Neuronal stem cell (in vitro differentiated cells): ENCODE results near the gene PFN3.

Source experiments
- DNase-seq: peaks from one replicate; pipeline ENCODE4 v3.0.0-alpha.2; 2013; ENCODE audit warnings: low spot score
- H2AFZ ChIP-seq: one replicate; pipeline ENCODE4 v1.6.1; 2013; ENCODE audit warnings: mild to moderate bottlenecking, low read length, inconsistent platforms
- H2AK5ac ChIP-seq: 2 replicates; pipeline ENCODE4 v1.6.1; 2013; ENCODE audit warnings: low read depth, mild to moderate bottlenecking, inconsistent platforms, low read length, moderate library complexity, mixed read lengths
- H2BK120ac ChIP-seq: 2 replicates; pipeline ENCODE4 v1.6.1; 2013; ENCODE audit warnings: low read depth, mild to moderate bottlenecking, inconsistent platforms, low read length, moderate library complexity, mixed read lengths
- H2BK12ac ChIP-seq: one replicate; pipeline ENCODE4 v1.6.1; 2013; ENCODE audit warnings: low read length, inconsistent platforms
- H2BK15ac ChIP-seq: 2 replicates; pipeline ENCODE4 v1.6.1; 2013; ENCODE audit warnings: mild to moderate bottlenecking, low read length, inconsistent platforms, mixed read lengths
- H2BK5ac ChIP-seq: one replicate; pipeline ENCODE4 v1.6.1; 2013; ENCODE audit warnings: inconsistent platforms, mild to moderate bottlenecking, low read length, moderate library complexity
- H3K14ac ChIP-seq: one replicate; pipeline ENCODE4 v1.6.1; 2013; ENCODE audit warnings: low read length, inconsistent platforms
- H3K18ac ChIP-seq: 2 replicates; pipeline ENCODE4 v1.6.1; 2013; ENCODE audit warnings: low read length, inconsistent platforms
- H3K23ac ChIP-seq: 2 replicates; pipeline ENCODE4 v1.6.1; 2013; ENCODE audit warnings: low read depth, mild to moderate bottlenecking, mixed read lengths, low read length, inconsistent platforms; ENCODE audit not compliant: poor library complexity
- H3K27ac ChIP-seq: replicated peaks from 3 replicates; pipeline ENCODE4 v1.5.1; 2013; ENCODE audit warnings: low read length, inconsistent platforms
- H3K27me3 ChIP-seq, 3 experiments: 2 replicates each; pipeline ENCODE4 v1.6.1; 2013; ENCODE audit warnings: low read length in 3 of 3, mild to moderate bottlenecking in 2 of 3, inconsistent platforms in 1 of 3, low read depth in 1 of 3, mixed read lengths in 1 of 3, moderate library complexity in 1 of 3; ENCODE audit not compliant: control insufficient read depth in 3 of 3, insufficient read depth in 3 of 3
- H3K36me3 ChIP-seq, 2 donors: replicated peaks in 1 of 2; 2 replicates each; pipeline ENCODE4 v1.6.1; 2013; ENCODE audit warnings: low read length in 2 of 2; ENCODE audit not compliant: control insufficient read depth in 2 of 2, insufficient read depth in 2 of 2
- H3K4ac ChIP-seq: 2 replicates; pipeline ENCODE4 v1.6.1; 2013; ENCODE audit warnings: inconsistent platforms, mild to moderate bottlenecking, low read length, moderate library complexity
- H3K4me1 ChIP-seq, 2 donors: 1 replicate in 1 of 2; 2 replicates in 1 of 2; pipeline ENCODE4 v1.6.1; 2013; ENCODE audit warnings: low read length in 2 of 2, low read depth in 1 of 2; ENCODE audit not compliant: control insufficient read depth in 2 of 2, insufficient read depth in 1 of 2
- H3K4me2 ChIP-seq: one replicate; pipeline ENCODE4 v1.6.1; 2013; ENCODE audit warnings: mild to moderate bottlenecking, low read length, inconsistent platforms; ENCODE audit not compliant: insufficient read depth, poor library complexity, severe bottlenecking
- H3K4me3 ChIP-seq, 2 donors: 2 replicates each; pipeline ENCODE4 v1.5.1; 2013; ENCODE audit warnings: low read length in 2 of 2, mild to moderate bottlenecking in 2 of 2, inconsistent platforms in 1 of 2, moderate library complexity in 1 of 2
- H3K79me1 ChIP-seq: one replicate; pipeline ENCODE4 v1.6.1; 2013; ENCODE audit warnings: low read depth, mild to moderate bottlenecking, inconsistent platforms, low read length, moderate library complexity
- H3K9ac ChIP-seq: one replicate; pipeline ENCODE4 v1.6.1; 2013; ENCODE audit warnings: mild to moderate bottlenecking, low read depth, low read length, inconsistent platforms; ENCODE audit not compliant: poor library complexity
- H3K9me3 ChIP-seq, 2 donors: replicated peaks in 1 of 2; 2 replicates each; pipeline versions ENCODE3 to v1.6.1; 2013; ENCODE audit warnings: low read length in 2 of 2, mild to moderate bottlenecking in 2 of 2, inconsistent platforms in 1 of 2, low read depth in 1 of 2, mixed read lengths in 1 of 2, moderate library complexity in 1 of 2; ENCODE audit not compliant: control insufficient read depth in 2 of 2, insufficient read depth in 1 of 2
- H4K8ac ChIP-seq: one replicate; pipeline ENCODE4 v1.6.1; 2013; ENCODE audit warnings: low read depth, mild to moderate bottlenecking, inconsistent platforms, low read length, moderate library complexity
- H4K91ac ChIP-seq: one replicate; pipeline ENCODE4 v1.6.1; 2013; ENCODE audit warnings: low read length, low read depth, mild to moderate bottlenecking, inconsistent platforms; ENCODE audit not compliant: poor library complexity
- WGBS, 2 donors: extraction: QIAGEN DNeasy Blood & Tissue Kit; methylation state at CpG; one replicate each; pipeline ENCODE4 v1.1.7; 2013; ENCODE audit warnings: missing lambda C conversion rate in 2 of 2, mixed read lengths in 1 of 2; ENCODE audit not compliant: insufficient read length in 2 of 2, insufficient replicate concordance in 1 of 2; ENCODE audit errors: extremely low coverage in 2 of 2; 5-methylcytosine and 5-hydroxymethylcytosine counted together

The PFN3 gene

GRCh38 chr5:177403102-177403791 lies 2.8 kb upstream of the PFN3 start:
- Histone ChIP-seq H3K18ac (peak overlapping the region; percentile 98), H2BK12ac (peak overlapping the region; percentile 100), H3K4me3 (peak overlapping the region; percentile 41 to 83), H3K4me1 (peaks cover 16 to 21% of the 10 kb centered on the region in 2 donors), H3K27me3 (peaks cover 16 to 59% (median 51%) of the 10 kb centered on the region in 3 experiments), H2AFZ (peak overlapping the region; percentile 97), H2BK15ac (peak overlapping the region; percentile 100), H2BK5ac (no peak overlapping the region), H3K9ac (peak overlapping the region; percentile 85), H3K9me3 (no peaks in the 10 kb centered on the region), H3K23ac (peak overlapping the region; percentile 97), H3K36me3 (no peaks in the 10 kb centered on the region), H3K4me2 (peak overlapping the region; percentile 96), H2BK120ac (peak overlapping the region; percentile 61), H2AK5ac (peak overlapping the region; percentile 81), H3K79me1 (peaks cover 4% of the 10 kb centered on the region), H3K27ac (no peak overlapping the region), H3K4ac (peak overlapping the region; percentile 54), H3K14ac (peak overlapping the region; percentile 95), H4K91ac (no peak overlapping the region), H4K8ac (peak overlapping the region; percentile 88)
- no CpG with 5 or more reads among the region's 61 CpGs for WGBS, 2 donors
- peak; percentile 32 for DNase-seq

- Histone ChIP-seq H3K4ac (no peak overlapping the region), H2BK120ac (peak overlapping the region; percentile 61), H4K8ac (no peak overlapping the region), H3K14ac (no peak overlapping the region), H2BK5ac (no peak overlapping the region), H2BK12ac (no peak overlapping the region), H3K18ac (peak overlapping the region; percentile 98), H2AFZ (peak overlapping the region; percentile 97), H2AK5ac (peak overlapping the region; percentile 81), H3K79me1 (peaks cover 4% of the 10 kb centered on the region), H3K4me3 (peak overlapping the region; percentile 41 to 83), H3K9me3 (no peaks in the 10 kb centered on the region), H2BK15ac (peak overlapping the region; percentile 100), H3K23ac (peak overlapping the region; percentile 97), H3K27ac (no peak overlapping the region), H4K91ac (no peak overlapping the region), H3K4me2 (peak overlapping the region; percentile 96), H3K27me3 (peaks cover 16 to 65% (median 49%) of the 10 kb centered on the region in 3 experiments), H3K9ac (no peak overlapping the region), H3K36me3 (no peaks in the 10 kb centered on the region), H3K4me1 (peaks cover 16 to 21% of the 10 kb centered on the region in 2 donors)
- peak; percentile 56 for DNase-seq
- no CpG with 5 or more reads among the region's 49 CpGs for WGBS, 2 donors
Observed at GRCh38 chr5:177402271-177403043, 2.0 kb upstream of the PFN3 start.

GRCh38 chr5:177397875-177398390 lies 2.5 kb downstream of the PFN3 start:
- H3K27me3 ChIP-seq: peaks cover 2 to 54% (median 13%) of the 10 kb centered on the region in 3 experiments
- no peak for DNase-seq

GRCh38 chr5:177396807-177397206 lies 3.7 kb downstream of the PFN3 start:
- H4K8ac ChIP-seq: no peak overlapping the region
- no peak overlapping the region for H2AFZ ChIP-seq
- WGBS, 2 donors: no CpG with 5 or more reads among the region's 10 CpGs
- no peak overlapping the region for H2BK120ac ChIP-seq
- no peak overlapping the region for H3K4ac ChIP-seq
- no peaks in the 10 kb centered on the region for H3K9me3 ChIP-seq
- DNase-seq: no peak
- no peak overlapping the region for H3K27ac ChIP-seq
- H3K9ac ChIP-seq: peak overlapping the region; percentile 74
- no peak overlapping the region for H2BK5ac ChIP-seq
- peaks cover 0 to 45% (median 3%) of the 10 kb centered on the region in 3 experiments for H3K27me3 ChIP-seq
- H3K18ac ChIP-seq: peak overlapping the region; percentile 35
- H2BK15ac ChIP-seq: peak overlapping the region; percentile 70
- peak overlapping the region; percentile 72 for H2AK5ac ChIP-seq
- H3K4me2 ChIP-seq: no peak overlapping the region
- no peak overlapping the region for H4K91ac ChIP-seq
- no peaks in the 10 kb centered on the region for H3K4me1 ChIP-seq
- H3K14ac ChIP-seq: no peak overlapping the region
- peak overlapping the region; percentile 90 for H3K23ac ChIP-seq
- H2BK12ac ChIP-seq: no peak overlapping the region
- peaks cover 4% of the 10 kb centered on the region for H3K79me1 ChIP-seq
- H3K4me3 ChIP-seq: no peak overlapping the region
- no peaks in the 10 kb centered on the region for H3K36me3 ChIP-seq

More at GRCh38 chr5:177397875-177398390, 2.5 kb downstream of the PFN3 start:
- H2BK12ac ChIP-seq: no peak overlapping the region
- peak overlapping the region; percentile 25 for H4K8ac ChIP-seq
- H2BK5ac ChIP-seq: no peak overlapping the region
- H3K23ac ChIP-seq: peak overlapping the region; percentile 69
- H3K4me3 ChIP-seq: no peak overlapping the region
- H2BK120ac ChIP-seq: no peak overlapping the region
- no peaks in the 10 kb centered on the region for H3K36me3 ChIP-seq
- no peaks in the 10 kb centered on the region for H3K9me3 ChIP-seq
- H4K91ac ChIP-seq: peak overlapping the region; percentile 62
- peak overlapping the region; percentile 92 for H3K14ac ChIP-seq
- H2AK5ac ChIP-seq: peak overlapping the region; percentile 80
- H3K79me1 ChIP-seq: peaks cover 4% of the 10 kb centered on the region
- WGBS, 2 donors: no CpG with 5 or more reads among the region's 16 CpGs
- peaks cover 6 to 10% of the 10 kb centered on the region in 2 donors for H3K4me1 ChIP-seq
- H3K27ac ChIP-seq: no peak overlapping the region
- no peak overlapping the region for H3K9ac ChIP-seq
- no peak overlapping the region for H3K4me2 ChIP-seq
- peak overlapping the region; percentile 19 for H3K18ac ChIP-seq
- H2BK15ac ChIP-seq: peak overlapping the region; percentile 80
- H2AFZ ChIP-seq: no peak overlapping the region
- peak overlapping the region; percentile 39 for H3K4ac ChIP-seq
